ENCODE measurements around the gene KCNH2.

KCNH2 gene

DNA sequence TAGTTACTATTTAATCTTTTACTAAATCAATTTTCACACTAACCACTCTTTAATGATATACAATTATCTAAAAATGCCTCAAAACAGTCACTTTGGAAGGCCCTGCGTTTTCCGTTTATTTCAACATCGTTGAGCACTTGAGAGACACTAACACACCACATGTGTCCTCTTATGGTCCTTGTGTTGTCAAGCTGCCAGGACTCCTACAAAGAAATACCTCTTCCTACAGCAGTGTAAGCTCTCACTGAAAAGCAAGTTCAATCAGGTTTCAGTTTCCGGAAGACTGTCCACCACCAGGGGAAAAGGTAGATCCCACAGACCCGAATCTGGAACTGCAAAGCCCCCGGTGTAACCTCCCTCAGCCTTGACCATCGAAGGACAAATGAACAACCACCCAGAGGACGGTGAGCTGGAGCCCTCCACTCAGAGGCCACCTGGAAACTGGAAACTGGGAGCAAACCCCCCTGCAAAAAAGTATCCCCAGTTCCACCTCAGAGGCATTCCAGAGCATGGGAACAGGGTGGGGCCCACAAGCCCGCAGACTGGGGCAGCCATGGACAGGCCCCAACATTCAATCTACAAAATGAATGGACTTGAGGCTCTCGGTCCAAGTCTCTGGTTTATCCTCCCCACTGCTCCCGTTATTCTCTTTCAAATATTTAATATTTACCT is 37.6 kb downstream of the KCNH2 start:
- in situ Hi-C loops (cut with MboI; ENCODE audit: low sequenced_read_pairs): no loop called here

DNA sequence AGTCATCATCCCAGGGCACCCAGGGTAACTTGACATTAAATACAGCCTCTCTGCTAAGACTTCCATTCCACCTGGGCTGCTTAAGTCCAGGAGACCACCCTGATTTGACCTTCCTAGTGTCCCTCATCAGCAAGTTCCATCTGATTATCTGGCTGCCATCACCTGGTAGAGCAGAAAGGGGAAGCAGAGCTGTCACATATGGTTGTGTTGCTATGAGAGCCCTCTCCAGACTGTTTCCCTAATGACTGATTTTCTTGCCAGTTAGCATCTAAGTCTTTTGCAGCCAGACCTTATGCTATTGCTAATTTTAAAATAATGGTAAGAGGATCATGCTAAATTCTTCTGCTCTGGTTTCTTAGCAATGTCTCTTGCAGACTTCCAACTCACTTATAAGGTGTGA is 38.7 kb downstream of the KCNH2 start:
- in situ Hi-C loops (cut with MboI; ENCODE audit: low sequenced_read_pairs): no loop called here

- in situ Hi-C loops (cut with MboI; ENCODE audit: low sequenced_read_pairs): no loop called here
These were observed 39.1 kb downstream of the KCNH2 start for GRCh38 chr7:150939052-150939451.

- in situ Hi-C loops (cut with MboI; ENCODE audit: low sequenced_read_pairs): no loop called here
These were observed 39.6 kb downstream of the KCNH2 start for GRCh38 chr7:150938566-150938965.

DNA sequence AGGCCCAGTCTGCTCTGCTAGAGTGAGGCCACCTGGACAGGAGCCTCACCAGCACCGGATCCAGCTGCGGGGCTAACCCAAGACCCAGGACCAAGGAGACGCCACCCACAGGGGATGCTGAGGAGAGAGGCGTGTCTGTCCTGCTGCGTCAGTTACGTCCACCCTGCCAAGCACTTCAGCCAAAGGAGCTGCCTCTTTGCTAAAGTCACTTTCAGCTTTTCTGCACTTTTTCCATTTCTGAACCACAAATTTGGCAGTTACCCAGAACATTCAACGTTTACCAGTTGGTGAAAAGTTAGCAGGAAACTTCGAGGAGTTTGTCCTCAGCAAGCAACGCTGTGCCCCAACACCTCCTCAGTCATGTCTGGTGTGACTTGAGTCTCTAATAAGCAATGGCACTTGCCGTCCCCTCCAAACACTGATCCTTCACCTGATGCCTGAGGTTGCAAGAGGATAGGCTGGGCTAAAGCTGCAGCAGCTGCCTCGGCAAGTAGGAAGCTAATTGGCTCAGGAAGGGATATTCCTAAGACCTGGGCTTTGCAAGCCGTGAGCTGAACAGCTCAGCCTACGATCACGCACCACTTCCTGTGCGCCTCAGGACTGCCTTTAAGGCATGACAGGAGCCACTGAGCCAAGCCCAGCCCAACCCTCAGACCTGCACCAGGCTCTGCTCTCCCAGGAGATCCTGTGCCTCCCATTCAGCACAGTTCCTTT is 40.1 kb downstream of the KCNH2 start:
- in situ Hi-C loops (cut with MboI; ENCODE audit: low sequenced_read_pairs): no loop called here

DNA sequence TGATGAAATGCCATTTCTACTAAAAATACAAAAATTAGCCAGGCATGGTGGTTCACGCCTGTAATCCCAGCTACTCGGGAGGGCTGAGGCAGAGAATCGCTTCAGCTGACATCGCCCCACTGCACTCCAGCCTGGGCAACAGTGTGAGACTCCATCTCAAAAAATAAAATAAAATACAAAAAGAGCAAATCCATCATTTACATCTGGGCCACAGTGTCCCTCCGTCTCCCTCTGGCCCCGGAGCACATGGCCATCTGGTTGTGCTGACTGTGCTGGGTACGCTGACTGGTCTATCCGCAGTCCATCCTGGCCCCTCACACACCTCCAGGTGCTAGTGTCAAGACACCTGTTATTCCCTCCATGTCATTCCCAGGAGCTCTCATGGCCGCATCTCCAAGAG is 42.1 kb downstream of the KCNH2 start:
- in situ Hi-C loops (cut with MboI; ENCODE audit: low sequenced_read_pairs): no loop called here

GRCh38 chr7:150935149-150935548 is 43.0 kb downstream of the KCNH2 start:
- in situ Hi-C loops (cut with MboI; ENCODE audit: low sequenced_read_pairs): no loop called here

DNA sequence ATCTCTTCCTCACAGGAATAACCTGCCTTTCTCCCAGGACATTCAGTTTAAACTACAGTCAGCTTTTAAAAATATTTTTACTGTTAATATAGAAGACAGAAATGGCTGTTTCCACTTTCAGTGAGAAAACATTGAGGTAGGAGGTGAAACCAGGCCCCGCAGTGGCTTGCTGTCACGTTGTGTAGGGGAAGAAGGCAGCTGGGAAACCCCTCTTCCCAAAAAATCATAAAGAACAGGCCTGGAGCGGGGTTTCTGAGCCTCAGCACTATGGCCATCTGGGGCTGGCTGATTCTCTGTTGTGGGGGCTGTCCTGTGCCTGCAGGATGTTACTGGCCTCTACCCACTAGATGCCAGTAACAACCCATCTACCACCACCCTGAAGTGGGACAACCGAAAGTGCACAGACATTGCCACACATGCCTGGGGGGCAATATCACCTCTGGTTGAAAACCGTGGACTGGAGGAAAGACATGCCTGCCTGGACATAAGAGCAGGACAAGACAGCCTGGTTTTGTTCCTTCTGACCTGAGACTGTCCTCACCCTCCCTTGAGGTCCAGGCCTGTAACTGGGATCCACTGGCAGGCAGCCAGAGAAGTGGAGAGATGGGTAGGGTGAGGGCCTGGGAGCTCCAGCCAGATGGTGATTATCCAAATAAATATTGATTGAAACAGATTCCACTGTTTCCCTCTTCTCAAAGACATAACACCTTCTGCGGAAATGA is 43.9 kb downstream of the KCNH2 start:
- in situ Hi-C loops (cut with MboI; ENCODE audit: low sequenced_read_pairs): no loop called here

DNA sequence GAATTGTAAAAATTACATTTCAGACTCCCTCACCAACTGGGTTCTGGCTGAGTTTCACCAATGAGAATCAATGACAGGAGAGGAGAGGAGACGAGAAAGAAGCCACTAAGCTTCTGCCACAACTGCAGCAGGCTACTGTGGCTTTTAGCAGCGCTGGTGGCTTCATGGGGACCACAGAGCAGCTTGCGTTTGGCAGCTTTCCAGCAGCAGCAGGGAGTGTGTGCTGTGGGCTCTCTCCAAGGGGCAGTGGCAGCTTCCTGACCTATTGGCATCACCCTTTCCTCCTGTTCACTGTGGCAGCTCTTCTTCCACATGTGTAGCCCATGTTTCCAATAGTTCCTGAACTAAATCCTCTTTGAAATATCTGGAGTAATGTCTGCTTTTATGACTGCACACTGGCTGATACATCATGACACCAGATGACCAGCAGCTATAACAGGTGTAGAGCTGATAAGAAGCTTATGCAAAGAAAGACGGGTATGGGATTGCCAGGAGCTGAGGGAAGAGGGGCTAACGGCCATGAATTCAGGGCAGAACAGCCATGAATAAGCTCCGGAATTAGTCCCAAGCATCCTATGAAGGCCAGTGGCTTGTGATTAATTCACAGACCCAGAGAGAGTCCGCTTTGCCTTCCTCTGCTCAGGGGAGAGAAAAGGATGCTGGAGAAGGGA is 46.8 kb downstream of the KCNH2 start:
- in situ Hi-C loops (cut with MboI; ENCODE audit: low sequenced_read_pairs): no loop called here

GRCh38 chr7:150928541-150928940 is 49.6 kb downstream of the KCNH2 start:
- in situ Hi-C loops (cut with MboI; ENCODE audit: low sequenced_read_pairs): no loop called here

DNA sequence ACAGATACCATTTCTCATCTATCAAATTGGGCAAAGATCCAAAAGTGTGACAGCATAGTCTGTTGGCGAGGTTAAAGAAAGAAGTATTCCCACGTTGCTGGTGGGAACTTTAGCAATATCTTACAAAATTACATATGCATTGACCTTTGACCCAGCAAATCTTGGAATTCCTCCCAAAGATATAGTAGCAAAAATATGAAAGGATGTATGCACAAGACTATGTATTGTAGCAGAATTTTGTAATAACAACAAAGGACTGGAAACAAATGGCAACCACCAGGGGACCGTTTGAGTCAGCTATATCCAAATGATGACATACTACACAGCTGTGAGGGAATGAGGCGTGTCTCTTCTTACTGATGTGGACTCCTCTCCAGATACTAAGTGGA is 50.2 kb downstream of the KCNH2 start:
- in situ Hi-C loops (cut with MboI; ENCODE audit: low sequenced_read_pairs): no loop called here

GRCh38 chr7:150927157-150927955 is 50.8 kb downstream of the KCNH2 start:
- in situ Hi-C loops (cut with MboI; ENCODE audit: low sequenced_read_pairs): no loop called here

DNA sequence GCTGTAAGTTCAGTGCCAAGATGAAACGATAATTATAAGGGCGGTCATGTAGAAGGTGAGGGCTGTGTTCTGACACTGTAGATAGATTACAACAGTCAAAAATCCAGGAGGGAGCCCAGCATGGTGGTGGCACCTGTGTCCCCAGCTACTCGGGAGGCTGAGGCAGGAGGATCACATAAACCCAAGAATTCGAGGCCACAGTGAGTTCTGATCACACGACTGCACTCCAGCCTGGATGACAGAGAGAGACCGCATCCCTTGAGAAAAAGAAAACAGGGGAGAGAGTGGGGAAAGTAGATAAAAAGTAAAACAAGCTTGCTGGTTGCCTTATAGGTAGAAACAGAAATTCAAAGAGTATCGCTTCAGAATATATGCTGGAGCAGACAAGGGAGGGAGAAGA is 52.1 kb downstream of the KCNH2 start:
- in situ Hi-C loops (cut with MboI; ENCODE audit: low sequenced_read_pairs): no loop called here

DNA sequence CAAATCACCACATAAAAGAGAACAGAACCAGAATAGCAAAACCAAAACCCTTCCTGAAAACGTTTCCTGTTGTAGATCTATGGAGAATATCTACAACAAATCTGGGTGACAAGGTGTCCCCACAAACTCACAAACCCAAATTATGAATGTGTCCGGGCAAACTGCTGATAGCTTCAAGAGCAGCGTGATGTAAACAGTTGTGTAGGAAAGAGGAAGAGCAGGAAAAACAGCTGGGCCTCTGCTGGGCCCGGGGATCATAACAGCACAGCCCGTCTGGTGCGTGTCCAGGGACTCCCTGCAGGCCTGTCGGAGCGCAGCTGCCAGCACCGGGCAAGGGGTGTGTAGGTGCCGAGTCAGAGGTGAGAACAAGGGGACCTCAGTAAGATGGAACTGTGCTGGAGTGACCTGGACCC is 53.7 kb downstream of the KCNH2 start:
- in situ Hi-C loops (cut with MboI; ENCODE audit: low sequenced_read_pairs): no loop called here

GRCh38 chr7:150923802-150924201 is 54.3 kb downstream of the KCNH2 start:
- in situ Hi-C loops (cut with MboI; ENCODE audit: low sequenced_read_pairs): no loop called here

DNA sequence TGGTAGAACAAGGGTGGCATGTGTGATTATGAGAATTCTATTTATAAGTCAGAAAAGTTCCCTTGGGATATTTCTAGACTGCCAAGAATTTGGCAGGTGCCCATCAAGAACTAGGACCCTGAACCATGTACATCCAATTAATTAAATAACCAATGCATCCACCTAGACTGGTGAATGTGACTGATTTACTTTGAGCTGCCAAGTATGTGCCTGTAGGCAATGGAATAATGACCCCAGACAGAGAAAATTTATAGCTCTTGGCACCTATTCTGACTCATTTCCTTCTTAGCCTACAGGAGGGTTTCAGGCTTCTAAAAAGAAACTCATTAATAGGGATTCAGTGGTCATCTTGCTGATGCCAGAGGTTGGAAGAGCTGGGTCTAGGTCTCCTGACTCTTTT is 54.9 kb downstream of the KCNH2 start:
- in situ Hi-C loops (cut with MboI; ENCODE audit: low sequenced_read_pairs): no loop called here

DNA sequence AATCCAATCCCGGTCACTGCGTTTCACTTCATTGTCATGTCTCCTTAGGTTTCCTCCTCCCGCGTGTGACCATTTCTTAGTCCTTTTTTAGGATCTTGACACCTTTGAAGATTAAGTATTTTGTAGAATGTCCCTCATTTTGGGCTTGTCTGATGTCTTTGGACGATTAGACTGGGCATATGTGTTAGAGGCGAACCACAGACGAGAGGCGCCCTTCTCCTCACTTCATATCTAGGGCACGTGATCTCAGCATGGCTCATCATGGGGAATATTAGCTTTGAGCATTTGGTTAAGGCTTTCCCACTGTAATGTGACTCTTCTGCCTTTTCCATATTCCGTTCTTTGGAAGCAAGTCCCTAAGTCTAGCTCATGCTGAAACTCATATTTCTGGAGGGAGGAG is 59.0 kb downstream of the KCNH2 start:
- in situ Hi-C loops (cut with MboI; ENCODE audit: low sequenced_read_pairs): no loop called here

DNA sequence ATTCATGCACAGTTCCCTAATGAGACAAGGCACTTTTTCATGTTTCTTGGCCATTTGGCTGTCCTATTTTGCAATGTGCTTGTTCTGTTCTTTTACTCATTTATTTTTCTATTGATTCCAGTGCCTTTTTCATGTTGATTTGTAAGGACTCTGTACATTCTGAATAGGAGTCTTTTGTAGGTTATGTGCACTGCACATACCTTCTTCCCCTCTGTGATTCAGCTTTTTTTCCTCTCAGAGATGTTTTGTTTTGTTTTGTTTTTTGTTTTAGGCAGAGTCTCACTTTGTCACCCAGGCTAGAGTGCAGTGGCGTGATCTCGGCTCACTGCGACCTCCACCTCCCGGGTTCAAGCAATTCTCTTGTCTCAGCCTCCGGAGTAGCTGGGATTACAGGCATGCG is 59.7 kb downstream of the KCNH2 start:
- in situ Hi-C loops (cut with MboI; ENCODE audit: low sequenced_read_pairs): no loop called here

- in situ Hi-C loops (cut with MboI; ENCODE audit: low sequenced_read_pairs): no loop called here
These were observed 60.2 kb downstream of the KCNH2 start for GRCh38 chr7:150917969-150918368.

DNA sequence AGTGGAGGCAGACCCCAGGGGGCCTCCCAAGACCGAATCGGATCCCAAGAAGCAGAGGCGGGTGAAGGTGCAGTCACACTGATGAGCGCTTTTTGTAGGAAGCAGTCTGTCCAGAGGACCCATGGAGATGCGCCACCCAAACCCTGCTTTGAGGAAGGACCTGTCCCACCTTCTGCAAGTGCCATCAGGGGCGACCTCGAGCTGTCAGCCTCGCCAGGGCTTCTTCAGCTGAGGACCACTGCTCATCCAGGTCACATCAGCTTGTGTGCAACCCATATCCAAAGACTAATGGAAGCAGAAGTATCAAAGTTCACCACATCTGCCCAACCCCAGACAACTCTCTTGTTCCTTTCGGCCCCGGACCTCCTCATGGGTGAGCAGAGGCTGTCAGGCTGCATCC is 61.5 kb downstream of the KCNH2 start:
- in situ Hi-C loops (cut with MboI; ENCODE audit: low sequenced_read_pairs): no loop called here

- in situ Hi-C loops (cut with MboI; ENCODE audit: low sequenced_read_pairs): no loop called here
These were observed 63.2 kb downstream of the KCNH2 start for GRCh38 chr7:150914966-150915365.

All from HL-60/S4 treated with phorbol 12-myristate 13-acetate at 8.2 ng/mL for 4 days and 3 days (cell line).